GM12865 (cell line): ENCODE data around the gene STMND1.

Experiments
- DNase-seq: peaks from one replicate; pipeline ENCODE4 v3.0.0; 2010; ENCODE audit warnings: low read depth
- H3K4me3 ChIP-seq: 2 replicates; pipeline ENCODE4 v1.5.1; 2011; ENCODE audit warnings: mild to moderate bottlenecking, low read depth, low read length, control low read depth
- CTCF ChIP-seq: IDR thresholded peaks from 2 replicates; pipeline ENCODE4 v1.5.1; 2011; ENCODE audit warnings: low read length, control low read depth, low read depth, inconsistent platforms; ENCODE audit not compliant: insufficient read depth; ENCODE audit errors: missing control alignments

The STMND1 gene

GRCh38 chr6:17156966-17157365, 55.1 kb downstream of the STMND1 start:
- TF ChIP-seq CTCF: no peak
- H3K4me3 ChIP-seq: no peak overlapping the region
- no peak for DNase-seq

GRCh38 chr6:17157617-17158016, 55.8 kb downstream of the STMND1 start:
- no peak for TF ChIP-seq CTCF
- no peak for DNase-seq
- H3K4me3 ChIP-seq: no peak overlapping the region

GRCh38 chr6:17159240-17159639, 57.4 kb downstream of the STMND1 start:
- no peak for TF ChIP-seq CTCF
- H3K4me3 ChIP-seq: no peak overlapping the region
- no peak for DNase-seq

GRCh38 chr6:17161076-17161475, 59.2 kb downstream of the STMND1 start:
- DNase-seq: no peak
- H3K4me3 ChIP-seq: no peak overlapping the region
- TF ChIP-seq CTCF: no peak

- no peak for DNase-seq
- no peak for TF ChIP-seq CTCF
- no peak overlapping the region for H3K4me3 ChIP-seq
These were observed 63.5 kb downstream of the STMND1 start for GRCh38 chr6:17165383-17165782.

- DNase-seq: peak; percentile 3
- no peak overlapping the region for H3K4me3 ChIP-seq
These were observed 65.6 kb downstream of the STMND1 start for GRCh38 chr6:17167327-17167979.

More at GRCh38 chr6:17167327-17167979, 65.6 kb downstream of the STMND1 start:
- TF ChIP-seq CTCF: peak; percentile 13
